GM18909 (cell line): Measurements from ENCODE around the gene NIN.
A peak's percentile ranks its signal among the peaks of the same experiment; 100 is the strongest.
"Not testable (repeated sequence)": the region's sequence is repeated elsewhere in the genome, so short reads cannot be mapped to it uniquely, and the experiment has no call there.

Experiments used
- ATAC-seq: cut with Tn5 transposase; IDR thresholded peaks from one replicate; pipeline ENCODE4 v1.9.1; 2021; ENCODE audit warnings: mild to moderate bottlenecking; ENCODE audit not compliant: unreplicated experiment, poor library complexity

Gene NIN

DNA sequence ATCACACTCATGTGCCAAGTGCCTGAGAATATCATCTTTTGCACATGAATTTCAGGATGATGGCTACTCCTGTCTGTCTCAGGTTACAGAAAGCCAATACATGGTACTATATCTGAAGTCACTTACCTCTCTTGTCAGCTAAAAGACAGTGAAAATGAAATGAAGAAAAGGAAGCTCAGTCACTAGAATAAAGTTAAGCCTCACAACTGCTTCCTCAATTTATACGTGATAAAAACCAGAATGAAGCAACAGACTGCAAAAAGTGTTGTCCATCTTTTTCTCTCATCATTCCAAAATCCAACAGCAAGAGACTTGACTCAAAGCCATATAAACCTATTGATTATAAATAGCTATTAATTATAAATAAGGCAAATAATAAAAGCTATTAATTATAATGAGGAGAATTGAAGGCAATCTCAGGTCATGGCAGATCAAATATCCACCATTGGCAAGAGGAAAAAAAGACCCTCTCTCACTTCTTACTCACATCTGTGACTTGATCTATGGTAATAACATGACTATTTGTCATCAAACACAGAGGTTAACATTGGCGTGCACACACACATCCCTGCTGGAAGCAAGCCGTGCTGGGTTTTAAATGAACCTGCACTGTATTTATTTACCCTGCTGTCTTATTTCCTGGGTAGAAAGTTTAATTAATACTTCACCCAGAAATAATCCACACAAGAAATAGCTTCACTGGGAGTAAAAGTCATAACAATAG lies 10.0 kb downstream of the NIN start:
- no peak for ATAC-seq

DNA sequence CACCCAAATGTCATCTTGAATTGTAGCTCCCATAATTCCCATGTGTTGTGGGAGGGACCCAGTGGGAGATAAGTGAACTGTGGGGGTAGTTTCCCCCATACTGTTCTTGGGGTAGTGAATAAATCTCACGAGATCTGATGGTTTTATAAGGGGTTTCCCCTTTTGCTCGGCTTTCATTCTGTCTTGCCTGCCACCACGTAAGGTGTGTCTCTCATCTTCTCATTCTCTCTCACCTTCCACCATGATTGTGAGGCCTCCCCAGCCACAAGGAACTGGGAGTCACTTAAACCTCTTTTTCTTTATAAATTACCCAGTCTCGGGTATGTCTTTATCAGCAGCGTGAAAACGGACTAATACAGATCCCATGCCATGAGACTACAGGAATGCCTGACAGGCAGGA lies 11.7 kb downstream of the NIN start:
- not testable (repeated sequence) for ATAC-seq

- no peak for ATAC-seq
These were observed 14.4 kb downstream of the NIN start for GRCh38 chr14:50816395-50817047.

DNA sequence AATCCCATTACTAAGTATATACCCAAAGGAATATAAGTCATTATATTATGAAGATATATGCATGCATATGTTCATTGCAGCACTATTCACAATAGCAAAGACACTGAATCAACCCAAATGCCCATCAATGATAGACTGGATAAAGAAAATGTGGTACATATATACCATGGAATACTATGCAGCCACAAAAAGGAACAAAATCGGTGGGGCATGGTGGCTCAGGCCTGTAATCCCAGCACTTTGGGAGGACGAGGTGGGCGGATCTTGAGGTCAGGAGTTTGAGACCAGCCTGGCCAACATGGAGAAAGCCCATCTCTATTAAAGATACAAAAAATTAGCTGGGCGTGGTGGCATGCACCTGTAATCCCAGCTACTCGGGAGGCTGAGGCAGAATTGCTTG lies 15.4 kb downstream of the NIN start:
- ATAC-seq: not testable (repeated sequence)

GRCh38 chr14:50815058-50815457 lies 15.9 kb downstream of the NIN start:
- ATAC-seq: not testable (repeated sequence)

DNA sequence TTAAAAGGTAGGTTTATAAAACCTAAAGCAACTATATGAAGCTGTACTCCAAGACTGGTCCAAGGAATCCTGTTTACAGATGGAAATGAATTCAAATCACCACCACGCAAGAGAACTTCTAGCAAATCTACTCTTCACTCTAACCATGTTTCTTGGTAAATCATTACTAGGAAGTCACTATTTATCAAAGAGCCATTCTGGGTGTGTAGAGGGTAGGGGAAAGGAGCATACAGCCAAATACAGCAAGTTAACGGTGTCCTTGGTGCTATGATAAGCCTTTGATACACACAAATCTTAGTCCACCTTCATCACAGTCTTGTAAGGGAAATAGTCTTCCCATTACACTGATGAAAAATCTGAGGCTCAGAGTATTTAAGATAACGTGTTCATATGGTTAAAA lies 16.8 kb downstream of the NIN start:
- ATAC-seq: no peak

DNA sequence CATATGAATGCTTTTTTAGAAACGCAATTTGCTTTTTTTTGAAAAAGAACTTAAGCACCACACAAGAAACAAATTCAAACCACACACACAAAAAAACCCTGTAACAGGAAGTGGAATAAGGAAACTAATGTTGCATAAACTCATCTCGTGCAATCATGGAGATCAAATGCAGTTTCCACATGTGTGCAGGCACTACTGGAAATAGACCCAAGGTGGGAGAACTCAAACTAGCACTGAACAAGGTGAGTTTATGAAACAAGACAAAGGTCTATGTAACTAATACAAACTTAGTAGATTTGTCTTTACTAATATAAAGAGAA lies 17.5 kb downstream of the NIN start:
- peak; percentile 69 for ATAC-seq

GRCh38 chr14:50812856-50813543 lies 18.0 kb downstream of the NIN start:
- ATAC-seq: peak; percentile 25

GRCh38 chr14:50812180-50812579 lies 18.8 kb downstream of the NIN start:
- ATAC-seq: no peak

DNA sequence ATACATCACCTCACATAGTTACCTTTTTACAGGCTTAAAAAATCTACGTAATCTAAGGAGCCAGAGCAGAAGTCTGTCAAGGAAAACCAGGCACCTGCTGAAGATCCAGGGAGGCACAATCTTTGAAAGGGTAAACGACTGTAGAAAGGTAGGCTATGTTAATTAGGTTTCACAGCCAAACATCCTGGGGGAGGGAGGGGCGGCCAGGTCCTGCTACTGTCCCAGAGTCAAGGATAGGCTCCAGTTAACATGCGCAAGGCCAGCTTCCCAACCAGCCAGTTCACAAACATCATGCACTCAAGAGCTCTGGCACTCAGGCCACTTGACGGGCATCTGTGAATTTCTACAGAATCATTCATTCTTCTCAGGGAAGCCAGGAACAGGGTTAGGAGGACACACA lies 22.9 kb downstream of the NIN start:
- no peak for ATAC-seq

DNA sequence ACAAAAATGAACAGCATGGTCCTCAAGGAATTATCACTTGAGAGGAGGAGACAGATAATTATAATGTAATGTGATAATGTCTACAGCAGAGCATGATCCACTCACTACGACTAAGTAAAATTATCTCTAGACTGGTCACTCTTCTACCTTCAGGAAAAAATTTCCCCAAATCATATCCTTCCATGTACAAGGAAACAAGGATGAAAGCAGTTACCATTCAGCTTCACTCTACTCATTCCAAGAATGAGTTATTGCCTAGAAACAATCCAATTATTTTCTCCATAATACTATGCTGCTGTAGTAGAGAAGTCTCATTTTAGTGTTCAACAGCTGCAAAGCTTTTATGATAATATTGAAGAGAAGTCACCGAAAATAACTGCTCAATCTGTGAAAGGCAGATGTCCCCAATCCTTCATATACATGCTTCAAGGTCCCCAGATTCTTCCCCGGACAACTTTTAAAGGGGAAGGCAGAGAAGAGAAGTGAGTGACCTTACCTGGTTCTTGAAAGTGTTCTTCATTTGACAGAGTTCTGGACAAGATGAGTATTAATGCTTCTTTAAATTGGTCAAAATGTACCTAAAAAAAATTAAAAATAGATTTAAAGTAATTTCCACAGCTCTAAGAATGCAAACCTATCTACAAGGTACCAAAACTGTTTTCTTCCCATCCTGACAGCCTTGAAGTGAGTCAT lies 24.6 kb downstream of the NIN start:
- no peak for ATAC-seq

DNA sequence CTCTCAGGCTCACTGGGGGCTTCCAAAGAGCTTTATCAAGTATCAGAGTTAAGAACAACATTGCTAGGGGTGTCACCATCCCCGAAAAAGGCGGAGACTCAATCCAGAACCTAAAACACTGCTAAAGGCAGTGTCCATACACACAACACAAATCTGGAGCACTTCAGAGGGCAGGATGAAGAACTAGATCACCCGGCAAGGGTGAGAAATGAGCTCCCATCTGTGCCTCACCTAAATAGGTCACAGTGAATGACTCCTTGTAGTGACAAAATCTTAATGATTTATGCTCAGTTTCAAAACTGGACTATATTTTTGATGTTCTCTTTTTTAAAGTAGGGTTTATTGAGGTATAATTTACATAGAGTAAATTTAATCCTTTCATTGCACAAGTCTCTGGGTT lies 25.6 kb downstream of the NIN start:
- no peak for ATAC-seq

GRCh38 chr14:50804181-50804721 lies 26.7 kb downstream of the NIN start:
- ATAC-seq: no peak

DNA sequence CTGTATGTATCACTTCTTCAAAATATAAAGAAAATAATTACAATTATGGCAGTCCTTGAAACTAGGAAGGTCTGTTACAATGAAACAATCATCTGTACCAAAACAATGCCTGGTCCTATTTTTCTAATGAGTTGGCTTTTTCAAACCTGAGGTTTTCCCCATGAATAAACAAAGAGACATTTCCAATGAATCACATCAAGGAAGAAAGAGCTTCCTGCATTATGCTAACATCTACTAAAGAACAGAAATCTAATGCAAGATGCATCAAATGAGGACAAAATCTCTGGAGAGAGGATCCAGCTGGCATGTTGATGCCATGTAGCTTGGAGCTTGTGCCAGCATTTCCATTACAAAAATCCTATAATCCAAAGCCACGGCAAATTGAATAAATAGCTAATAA lies 29.3 kb downstream of the NIN start:
- no peak for ATAC-seq

DNA sequence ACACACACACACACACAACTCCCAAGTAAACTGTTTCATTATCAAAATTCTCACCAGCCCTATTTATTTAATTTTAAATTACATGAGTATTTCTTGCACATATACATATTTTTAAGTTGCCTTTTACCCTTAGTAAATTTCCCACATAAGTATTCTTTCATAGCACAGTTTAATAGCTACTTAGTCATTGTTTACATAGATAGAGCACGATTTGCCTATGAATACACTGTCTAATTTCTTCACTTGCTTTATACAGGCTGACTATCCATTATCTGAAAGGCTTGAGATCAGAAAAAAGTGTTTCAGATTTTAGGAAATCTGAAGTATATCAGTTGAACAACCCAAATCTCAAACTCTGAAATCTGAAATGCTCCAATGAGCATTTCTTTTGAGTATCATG lies 30.9 kb downstream of the NIN start:
- no peak for ATAC-seq

DNA sequence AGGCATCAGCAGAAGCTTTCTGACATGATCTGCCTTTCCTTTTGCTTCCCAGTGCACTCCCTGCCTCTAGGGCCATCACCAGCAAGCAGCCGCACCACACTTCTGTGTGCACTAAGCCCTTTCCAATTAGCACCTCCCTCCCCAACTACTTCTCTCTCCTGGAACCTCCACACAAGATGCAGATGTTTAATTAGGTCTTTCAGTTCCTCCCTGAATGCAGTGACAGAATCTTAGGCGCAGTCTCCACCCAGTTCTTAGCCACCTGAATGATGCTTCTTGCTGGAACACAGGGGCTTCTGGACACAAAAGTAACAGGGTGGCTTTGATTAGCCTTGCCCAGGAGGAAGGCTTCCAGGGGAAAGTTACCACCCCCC lies 32.9 kb downstream of the NIN start:
- ATAC-seq: peak; percentile 82

GRCh38 chr14:50797250-50798047 lies 33.5 kb downstream of the NIN start:
- ATAC-seq: no peak

DNA sequence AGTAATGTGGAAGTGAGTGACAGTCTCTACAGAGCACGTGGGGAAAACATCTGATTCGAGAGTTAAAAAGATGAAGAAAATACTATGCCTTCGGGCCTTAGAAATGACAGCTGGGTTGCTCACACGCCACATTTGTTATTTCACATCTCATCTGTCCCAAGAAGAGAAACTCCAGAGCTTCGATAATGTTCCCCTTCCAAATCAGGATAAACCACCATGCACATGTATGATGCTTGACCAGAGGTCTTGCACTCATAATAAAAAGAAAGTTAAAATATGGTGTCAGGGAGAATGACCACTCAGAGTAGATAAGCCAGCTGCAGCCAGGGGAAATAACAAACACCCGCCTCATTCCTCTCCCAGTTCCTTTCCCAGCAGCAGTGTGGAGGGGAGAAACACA lies 34.6 kb downstream of the NIN start:
- no peak for ATAC-seq

GRCh38 chr14:50795909-50796308 lies 35.1 kb downstream of the NIN start:
- no peak for ATAC-seq

DNA sequence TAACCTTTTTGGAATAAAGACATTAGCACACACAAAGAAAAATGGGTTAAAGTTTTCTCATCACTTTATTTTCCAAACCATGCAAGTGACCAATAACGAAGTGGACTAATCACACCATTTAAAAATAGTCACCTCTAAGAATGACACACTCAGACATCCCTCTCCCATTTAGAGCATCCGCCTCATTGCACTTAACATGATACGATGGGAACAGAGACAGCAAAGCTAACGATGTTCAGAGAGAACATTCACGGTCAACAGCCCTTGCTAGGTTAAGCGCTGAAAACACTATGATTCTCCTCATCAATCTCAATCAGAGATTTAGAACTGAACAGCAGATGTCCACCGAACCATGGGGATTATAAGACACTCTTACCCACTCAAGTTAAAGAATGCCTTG lies 35.8 kb downstream of the NIN start:
- no peak for ATAC-seq
